Astrocyte (in vitro differentiated cells and primary cell): ENCODE results near the gene RTEL1.

Experiments used
- CTCF ChIP-seq: IDR thresholded peaks from 2 replicates; pipeline ENCODE4 v1.5.1; 2011; ENCODE audit warnings: low read depth, mild to moderate bottlenecking, inconsistent platforms, low read length, moderate library complexity; ENCODE audit not compliant: insufficient read depth
- EZH2 ChIP-seq: IDR thresholded peaks from 2 replicates; pipeline ENCODE4 v1.6.1; 2012; ENCODE audit warnings: mild to moderate bottlenecking, low read length, inconsistent platforms; ENCODE audit not compliant: insufficient read depth

- TF ChIP-seq CTCF (no peak), EZH2 (no peak)
Observed at GRCh38 chr20:63700199-63701050, 42.3 kb downstream of the RTEL1 start.
